IgD-negative memory B cell (primary cell): ENCODE data around the gene ACSL1. TPM values are rescaled to one million over a fixed set of nuclear protein-coding genes. Genes with fewer than 3 reads are reported as not detected.
"Not testable (repeated sequence)": the region's sequence is repeated elsewhere in the genome, so short reads cannot be mapped to it uniquely, and the experiment has no call there.

Source experiments
- H3K27ac Mint-ChIP-seq, 3 donors: one replicate each; pipeline ENCODE4 v1.8.0; 2020 to 2022; ENCODE audit warnings: mild to moderate bottlenecking in 3 of 3, mixed read lengths in 3 of 3, moderate library complexity in 1 of 3
- H3K27me3 Mint-ChIP-seq: one replicate; pipeline ENCODE4 v1.8.0; 2021; ENCODE audit warnings: mixed read lengths
- H3K36me3 Mint-ChIP-seq: one replicate; pipeline ENCODE4 v1.8.0; 2020; ENCODE audit warnings: mild to moderate bottlenecking, mixed read lengths
- H3K4me1 Mint-ChIP-seq, 3 donors: one replicate each; pipeline ENCODE4 v1.8.0; 2020 to 2022; ENCODE audit warnings: mixed read lengths in 3 of 3, mild to moderate bottlenecking in 1 of 3
- H3K4me3 Mint-ChIP-seq, 4 donors: one replicate each; pipeline ENCODE4 v1.8.0; 2020 to 2022; ENCODE audit warnings: mild to moderate bottlenecking in 4 of 4, mixed read lengths in 4 of 4, moderate library complexity in 3 of 4
- H3K9me3 Mint-ChIP-seq, 3 donors: one replicate each; pipeline ENCODE4 v1.8.0; 2020 to 2021; ENCODE audit warnings: mixed read lengths in 3 of 3, mild to moderate bottlenecking in 1 of 3
- polyA plus RNA-seq: library from polyadenylated mRNA; unstranded; fragments of 300-500 nt; fragmentation: Illumina TruSeq; gene quantifications from one replicate; pipeline ENCODE4 v1.2.3, GENCODE V29; 2021

Gene ACSL1
- polyA plus RNA-seq, 1 donor from 2014 or later: 9.2 TPM

- Mint-ChIP-seq H3K4me3 (no peak overlapping the region), H3K27me3 (no peaks in the 10 kb centered on the region), H3K36me3 (peaks cover 10% of the 10 kb centered on the region), H3K27ac (no peak overlapping the region), H3K9me3 (no peaks in the 10 kb centered on the region), H3K4me1 (peaks cover 0 to 2% (median 0%) of the 10 kb centered on the region in 3 donors)
Observed at GRCh38 chr4:184752496-184753275, 73.1 kb downstream of the ACSL1 start.

DNA sequence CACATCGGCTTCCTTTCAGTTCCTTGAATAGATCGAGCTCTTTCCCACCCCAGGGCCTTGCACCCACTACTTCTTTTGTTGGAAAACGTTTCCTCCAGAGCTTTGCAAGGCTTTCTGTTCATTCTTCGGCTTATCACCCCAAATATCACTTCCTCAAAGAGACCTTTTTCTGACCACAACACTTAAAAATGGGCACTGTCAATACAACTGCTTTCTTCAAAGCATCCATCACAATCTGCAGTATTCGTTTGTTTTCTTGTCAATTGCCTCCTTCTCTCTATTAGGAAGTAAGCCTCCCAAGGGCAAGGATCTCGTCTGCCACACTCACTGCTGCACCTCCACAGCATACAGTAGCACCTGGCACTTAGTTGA, 74.2 kb downstream of the ACSL1 start:
- H3K4me3 Mint-ChIP-seq: no peak overlapping the region
- no peaks in the 10 kb centered on the region for H3K27me3 Mint-ChIP-seq
- H3K36me3 Mint-ChIP-seq: peaks cover 10% of the 10 kb centered on the region
- no peaks in the 10 kb centered on the region for H3K9me3 Mint-ChIP-seq
- H3K4me1 Mint-ChIP-seq: peaks cover 0 to 2% (median 0%) of the 10 kb centered on the region in 3 donors
- H3K27ac Mint-ChIP-seq: no peak overlapping the region

- Mint-ChIP-seq H3K27me3 (peaks cover 1% of the 10 kb centered on the region), H3K27ac (no peak overlapping the region), H3K36me3 (peaks cover 10% of the 10 kb centered on the region), H3K9me3 (no peaks in the 10 kb centered on the region), H3K4me1 (peaks cover 0 to 4% (median 2%) of the 10 kb centered on the region in 3 donors), H3K4me3 (no peak overlapping the region)
Observed at GRCh38 chr4:184750926-184751584, 74.7 kb downstream of the ACSL1 start.

DNA sequence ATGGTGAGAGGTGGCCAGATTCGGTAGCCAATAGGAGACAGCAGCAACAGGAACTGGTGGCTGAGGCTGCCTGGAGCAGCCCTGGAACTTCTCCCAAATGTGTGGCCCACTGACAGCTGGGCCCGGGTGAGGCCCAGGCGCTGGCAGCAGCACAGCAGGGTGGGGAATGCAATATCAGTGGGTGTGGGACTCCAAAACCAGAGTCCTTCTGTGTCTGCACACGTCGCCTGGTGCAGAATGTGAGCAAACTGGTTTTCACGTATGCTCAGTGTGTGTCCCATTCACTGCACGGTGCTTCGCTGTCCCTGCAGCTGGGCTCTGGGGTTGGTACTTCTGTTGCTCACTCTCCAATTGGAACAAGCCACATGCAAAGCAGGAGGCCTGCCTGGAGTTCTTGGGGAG, 77.5 kb downstream of the ACSL1 start:
- H3K9me3 Mint-ChIP-seq: no peaks in the 10 kb centered on the region
- H3K27ac Mint-ChIP-seq: peak overlapping the region in 1 of 3 donors; percentile 5
- H3K36me3 Mint-ChIP-seq: peaks cover 4% of the 10 kb centered on the region

GRCh38 chr4:184747034-184747830, 78.5 kb downstream of the ACSL1 start:
- Mint-ChIP-seq H3K27me3 (peaks cover 1% of the 10 kb centered on the region), H3K4me1 (peaks cover 3 to 8% (median 7%) of the 10 kb centered on the region in 3 donors), H3K36me3 (peaks cover 4% of the 10 kb centered on the region), H3K27ac (no peak overlapping the region), H3K9me3 (no peaks in the 10 kb centered on the region), H3K4me3 (no peak overlapping the region)

More for the DNA sequence above, 77.5 kb downstream of the ACSL1 start:
- H3K4me1 Mint-ChIP-seq: peaks cover 3 to 8% (median 7%) of the 10 kb centered on the region in 3 donors
- H3K27me3 Mint-ChIP-seq: peaks cover 1% of the 10 kb centered on the region
- no peak overlapping the region for H3K4me3 Mint-ChIP-seq

DNA sequence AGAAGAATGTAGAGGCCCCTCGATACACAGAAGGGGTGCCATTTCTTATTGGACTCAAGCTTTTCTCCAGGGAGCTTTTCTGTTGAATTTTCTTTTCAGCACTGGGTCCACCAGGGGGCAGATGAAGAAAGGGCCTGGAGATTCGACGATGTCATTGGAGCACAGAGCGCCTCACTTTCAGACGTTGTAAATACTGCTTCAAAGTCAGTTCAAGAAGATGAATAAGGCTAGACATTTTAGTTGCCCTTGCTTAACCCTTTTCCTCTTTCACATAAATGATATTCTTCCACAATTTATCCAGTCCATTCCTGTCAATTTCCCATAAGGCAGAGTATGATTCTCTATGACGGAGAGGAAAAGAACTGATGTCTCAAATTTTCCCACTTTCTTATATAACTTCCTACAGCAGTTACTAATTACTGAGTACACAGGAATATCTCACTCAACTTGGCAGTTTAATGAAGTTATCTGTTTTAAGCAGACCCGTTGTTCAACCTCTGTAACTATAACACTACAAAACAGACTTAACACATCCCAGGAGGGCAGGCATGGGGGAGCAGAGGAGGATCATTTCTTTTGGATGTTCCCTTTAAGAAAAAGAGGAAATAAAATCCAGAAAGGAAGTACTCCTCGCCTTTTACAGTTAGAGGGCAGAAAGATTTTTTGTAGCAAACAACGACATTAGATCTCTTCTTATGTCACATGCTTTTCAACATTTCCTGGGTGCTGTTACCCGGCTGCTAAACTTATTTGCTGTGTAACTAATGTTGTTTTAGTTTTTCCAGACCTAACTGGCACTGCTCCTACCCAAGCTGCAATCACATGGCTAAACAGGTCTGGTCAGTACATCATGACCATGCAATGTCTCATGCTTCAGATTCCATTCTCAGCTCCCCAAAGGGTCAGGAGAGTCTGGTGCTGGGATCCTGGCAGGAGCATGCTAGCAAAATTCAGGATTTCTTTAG, 79.7 kb downstream of the ACSL1 start:
- Mint-ChIP-seq H3K27me3 (peaks cover 1% of the 10 kb centered on the region), H3K4me3 (no peak overlapping the region), H3K9me3 (no peaks in the 10 kb centered on the region), H3K36me3 (no peaks in the 10 kb centered on the region), H3K4me1 (peaks cover 3 to 7% (median 6%) of the 10 kb centered on the region in 3 donors), H3K27ac (peak overlapping the region in 1 of 3 donors; percentile 35)

DNA sequence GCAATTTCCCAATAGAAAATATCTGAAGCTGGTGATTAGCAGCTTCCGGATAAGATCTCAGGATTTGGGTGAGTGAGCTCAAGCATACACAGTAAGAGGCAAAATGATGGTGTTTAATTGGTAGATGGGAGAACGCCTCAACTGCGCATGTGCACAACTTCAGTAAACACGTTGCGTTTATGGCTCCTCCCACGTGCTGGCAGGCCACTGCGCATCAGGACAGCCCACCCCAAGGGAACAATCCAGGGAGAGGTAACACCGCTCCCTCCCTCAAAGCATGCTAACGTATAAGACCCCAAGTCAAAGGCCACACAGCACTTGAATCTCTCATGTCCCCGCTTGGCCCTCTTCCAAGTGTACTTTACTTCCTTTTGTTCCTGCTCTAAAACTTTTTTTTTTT, 81.5 kb downstream of the ACSL1 start:
- H3K36me3 Mint-ChIP-seq: no peaks in the 10 kb centered on the region
- peaks cover 11 to 15% (median 14%) of the 10 kb centered on the region in 3 donors for H3K4me1 Mint-ChIP-seq
- H3K27me3 Mint-ChIP-seq: peaks cover 1% of the 10 kb centered on the region
- H3K9me3 Mint-ChIP-seq: no peaks in the 10 kb centered on the region
- no peak overlapping the region for H3K27ac Mint-ChIP-seq
- H3K4me3 Mint-ChIP-seq: no peak overlapping the region

GRCh38 chr4:184743650-184744049, 82.1 kb downstream of the ACSL1 start:
- no peak overlapping the region for H3K4me3 Mint-ChIP-seq
- peaks cover 11 to 15% (median 14%) of the 10 kb centered on the region in 3 donors for H3K4me1 Mint-ChIP-seq
- H3K36me3 Mint-ChIP-seq: no peaks in the 10 kb centered on the region
- H3K27ac Mint-ChIP-seq: no peak overlapping the region
- no peaks in the 10 kb centered on the region for H3K9me3 Mint-ChIP-seq
- H3K27me3 Mint-ChIP-seq: peaks cover 1% of the 10 kb centered on the region

GRCh38 chr4:184741651-184742050, 84.1 kb downstream of the ACSL1 start:
- peaks cover 11 to 15% (median 14%) of the 10 kb centered on the region in 3 donors for H3K4me1 Mint-ChIP-seq
- H3K4me3 Mint-ChIP-seq: peak overlapping the region in 1 of 4 donors; percentile 29
- not testable (repeated sequence) for H3K9me3 Mint-ChIP-seq, H3K27me3 Mint-ChIP-seq, H3K27ac Mint-ChIP-seq, H3K36me3 Mint-ChIP-seq

- Mint-ChIP-seq H3K4me3 (no peak overlapping the region), H3K27me3 (no peaks in the 10 kb centered on the region), H3K36me3 (no peaks in the 10 kb centered on the region), H3K4me1 (peaks cover 10 to 12% (median 11%) of the 10 kb centered on the region in 3 donors), H3K27ac (no peak overlapping the region), H3K9me3 (no peaks in the 10 kb centered on the region)
Observed at GRCh38 chr4:184740980-184741391, 84.8 kb downstream of the ACSL1 start.

GRCh38 chr4:184739575-184739974, 86.2 kb downstream of the ACSL1 start:
- Mint-ChIP-seq H3K4me1 (peaks cover 8 to 10% (median 9%) of the 10 kb centered on the region in 3 donors), H3K4me3 (peak overlapping the region in 1 of 4 donors; percentile 61)
- not testable (repeated sequence) for H3K27ac Mint-ChIP-seq, H3K27me3 Mint-ChIP-seq, H3K9me3 Mint-ChIP-seq, H3K36me3 Mint-ChIP-seq

DNA sequence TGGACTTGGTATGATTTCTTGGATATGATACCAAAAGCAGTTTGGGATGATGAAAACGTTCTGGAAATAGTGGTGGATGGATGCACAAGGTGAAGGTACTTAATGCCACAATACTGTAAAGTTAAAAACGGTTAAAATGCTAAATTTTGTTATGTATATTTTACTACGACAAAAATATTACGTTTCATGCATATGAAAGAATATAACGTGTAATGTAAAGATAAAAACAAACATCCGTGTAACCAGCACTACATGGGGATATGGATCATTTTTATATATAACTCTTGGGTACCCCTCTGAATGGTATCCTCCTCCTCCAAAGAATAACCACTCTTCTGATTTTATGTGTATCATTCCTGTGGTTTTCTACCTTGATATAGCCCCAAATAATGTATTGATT, 91.0 kb downstream of the ACSL1 start:
- H3K4me3 Mint-ChIP-seq: peak overlapping the region; percentile 90 to 98 (median 94)
- H3K9me3 Mint-ChIP-seq: no peaks in the 10 kb centered on the region
- no peaks in the 10 kb centered on the region for H3K27me3 Mint-ChIP-seq
- peak overlapping the region in 2 of 3 donors; percentile 79 to 91 for H3K27ac Mint-ChIP-seq
- peaks cover 13 to 19% (median 14%) of the 10 kb centered on the region in 3 donors for H3K4me1 Mint-ChIP-seq
- no peaks in the 10 kb centered on the region for H3K36me3 Mint-ChIP-seq

DNA sequence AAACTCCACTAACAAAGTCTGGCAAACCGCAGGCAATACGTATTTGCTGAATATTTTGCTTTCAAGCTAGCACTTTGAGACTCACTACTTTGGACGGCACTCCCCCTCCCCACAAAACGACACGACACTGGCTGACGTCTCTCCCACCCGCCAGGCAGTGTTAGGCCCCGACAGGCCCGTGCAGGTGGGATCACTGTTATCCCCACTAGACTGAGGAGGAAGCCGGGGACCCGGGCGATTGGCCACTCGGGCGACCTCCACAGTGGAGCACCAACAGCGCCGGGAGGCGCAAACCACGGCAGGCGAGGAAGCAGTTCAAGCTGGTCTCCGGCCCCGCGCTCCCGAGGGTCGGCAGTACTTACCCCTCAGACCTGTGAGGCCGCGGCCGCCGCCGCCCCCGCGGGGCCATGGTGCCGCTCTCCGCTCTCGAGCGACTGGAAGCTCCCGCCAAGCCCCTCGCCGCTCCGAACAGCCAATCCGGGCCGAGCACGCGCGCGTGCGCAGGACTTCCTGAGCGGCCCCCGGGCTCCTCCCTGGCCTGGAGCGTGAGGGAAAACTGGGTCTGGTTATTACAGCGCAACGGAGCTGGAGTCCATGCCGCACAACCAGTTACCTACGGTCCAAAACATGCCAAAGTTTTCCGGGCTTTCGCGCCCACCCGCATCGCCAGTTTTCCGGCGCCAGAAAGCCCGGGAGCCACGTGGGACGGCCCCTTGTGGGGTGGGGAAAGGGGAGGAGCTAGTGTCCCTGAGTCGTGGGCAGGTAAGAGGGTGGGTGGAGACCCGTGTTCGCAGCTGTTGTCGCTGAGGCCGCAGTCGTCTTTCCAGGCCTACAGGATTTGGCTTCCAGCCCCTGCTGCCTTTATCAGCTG, 91.9 kb downstream of the ACSL1 start, which contains the start of gene CENPU:
TSS of gene CENPU (minus strand) at position 443 of the 871 bp plus-strand sequence. CDS start at position 409, 34 bp downstream.
- Mint-ChIP-seq H3K36me3 (no peaks in the 10 kb centered on the region), H3K4me3 (peak within 1 kb of the TSS; percentile 90 to 98 (median 94)), H3K27ac (peak within 1 kb of the TSS; percentile 79 to 95 (median 91)), H3K4me1 (peaks cover 9 to 15% (median 11%) of the 10 kb centered on the region in 3 donors), H3K9me3 (no peaks in the 10 kb centered on the region), H3K27me3 (no peaks in the 10 kb centered on the region)
